ENCODE measurements around the gene CDH20.

GRCh38 chr18:61596296-61596695 is 263.1 kb downstream of the CDH20 start:
- no peak for TF ChIP-seq EP300 (IDR thresholded peaks at IDR 0.05; ENCODE audit: low read depth)
- no peak for TF ChIP-seq POLR2AphosphoS5 (IDR thresholded peaks at IDR 0.05)

All from transverse colon (tissue), 3 donors.